SK-N-SH (cell line): ENCODE results near the gene SMIM1.

Experiments used
- EP300 ChIP-seq, 2 experiments: IDR thresholded peaks; 2 replicates each; pipeline versions ENCODE4 v1.4.0 to v1.6.1; 2012; ENCODE audit warnings: borderline replicate concordance in 1 of 2, low read depth in 1 of 2, low read length in 1 of 2
- EZH2phosphoT487 ChIP-seq: fragments of 200-600 bp; sonication (generic); IDR thresholded peaks from 2 replicates; pipeline ENCODE4 v1.6.1; 2017; ENCODE audit warnings: low read depth, mixed run types, mild to moderate bottlenecking, antibody characterized with exemption, moderate library complexity, borderline replicate concordance
- FOXM1 ChIP-seq: IDR thresholded peaks from 2 replicates; pipeline ENCODE4 v1.4.0; 2012; ENCODE audit warnings: low read depth, mild to moderate bottlenecking
- GABPA ChIP-seq: IDR thresholded peaks from 2 replicates; pipeline ENCODE4 v1.4.0; 2012; ENCODE audit warnings: low read depth, mild to moderate bottlenecking
- MAX ChIP-seq: IDR thresholded peaks from 2 replicates; pipeline ENCODE4 v1.4.0; 2012; ENCODE audit warnings: low read depth
- MXI1 ChIP-seq: IDR thresholded peaks from 2 replicates; pipeline ENCODE4 v1.6.1; 2012; ENCODE audit warnings: mild to moderate bottlenecking, low read depth, low read length, improper control_type of control experiment
- RAD21 ChIP-seq: IDR thresholded peaks from 2 replicates; pipeline ENCODE4 v1.6.1; 2012; ENCODE audit warnings: mild to moderate bottlenecking, low read length
- REST ChIP-seq: IDR thresholded peaks from 2 replicates; pipeline ENCODE4 v1.6.1; 2012; ENCODE audit warnings: mild to moderate bottlenecking, low read depth, low read length, moderate library complexity
- SMC3 ChIP-seq: IDR thresholded peaks from 2 replicates; pipeline ENCODE4 v1.6.1; 2012; ENCODE audit warnings: low read depth, low read length, improper control_type of control experiment
- TAF1 ChIP-seq: IDR thresholded peaks from 2 replicates; pipeline ENCODE4 v1.6.1; 2012; ENCODE audit warnings: low read depth, mild to moderate bottlenecking, low read length, moderate library complexity, borderline replicate concordance
- USF2 ChIP-seq: fragments of 150-350 bp; IDR thresholded peaks from 2 replicates; pipeline ENCODE4 v1.6.1; 2017; ENCODE audit warnings: antibody characterized with exemption, low read length, low read depth, borderline replicate concordance
- YY1 ChIP-seq: IDR thresholded peaks from 2 replicates; pipeline ENCODE4 v1.4.0; 2012; ENCODE audit warnings: low read depth, mild to moderate bottlenecking
- TF ChIP-seq, protein P1 (sequence below): fragments of 200-600 bp; sonication (generic); IDR thresholded peaks from 2 replicates; pipeline ENCODE4 v1.6.1; 2017; ENCODE audit warnings: antibody characterized with exemption, mild to moderate bottlenecking, moderate library complexity

DNA sequence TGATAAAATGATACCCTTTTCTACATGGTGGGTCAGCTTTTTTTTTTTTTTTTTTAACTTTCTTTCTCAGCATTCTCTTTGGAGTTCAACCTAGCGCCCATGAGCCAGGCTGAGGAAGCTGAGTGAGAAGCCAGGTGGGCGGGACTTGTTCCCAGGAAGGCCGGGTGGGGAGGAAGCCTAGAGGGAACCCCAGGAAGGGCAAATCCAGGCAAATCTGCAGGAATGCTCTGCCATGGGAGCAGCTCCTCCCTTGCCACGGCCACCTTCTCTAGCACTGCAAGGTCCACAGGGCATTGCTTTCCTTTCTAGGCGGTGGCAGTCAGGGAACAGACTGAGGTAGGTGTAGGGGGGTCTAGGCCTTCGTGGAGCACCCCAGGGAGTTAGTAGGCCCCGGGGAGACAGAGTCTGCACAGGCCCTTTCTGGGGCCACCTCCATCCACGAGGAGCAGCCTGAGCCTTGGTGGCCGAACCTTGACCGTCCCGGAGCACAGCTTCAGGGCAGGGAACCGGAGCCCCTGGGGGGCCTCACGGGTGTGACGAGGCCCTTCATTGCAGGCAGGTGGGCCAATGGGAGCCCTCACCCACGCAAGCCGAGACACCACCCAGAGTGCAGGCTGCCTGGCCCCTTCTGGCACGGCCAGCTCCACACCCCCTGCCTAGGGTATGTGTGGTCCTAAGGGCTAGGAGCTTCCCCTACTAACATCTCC, 38.5 kb upstream of the SMIM1 start:
- TF ChIP-seq USF2 (no peak), GABPA (no peak), MXI1 (no peak), RAD21 (no peak), SMC3 (no peak), EZH2phosphoT487 (no peak), MAX (no peak), TAF1 (no peak), FOXM1 (no peak), REST (no peak), YY1 (no peak), EP300 (IDR thresholded peaks at IDR 0.05; ENCODE audit: borderline replicate concordance in 1 of 2, low read depth in 1 of 2, low read length in 1 of 2) (no peak)
- TF ChIP-seq, protein P1, sequence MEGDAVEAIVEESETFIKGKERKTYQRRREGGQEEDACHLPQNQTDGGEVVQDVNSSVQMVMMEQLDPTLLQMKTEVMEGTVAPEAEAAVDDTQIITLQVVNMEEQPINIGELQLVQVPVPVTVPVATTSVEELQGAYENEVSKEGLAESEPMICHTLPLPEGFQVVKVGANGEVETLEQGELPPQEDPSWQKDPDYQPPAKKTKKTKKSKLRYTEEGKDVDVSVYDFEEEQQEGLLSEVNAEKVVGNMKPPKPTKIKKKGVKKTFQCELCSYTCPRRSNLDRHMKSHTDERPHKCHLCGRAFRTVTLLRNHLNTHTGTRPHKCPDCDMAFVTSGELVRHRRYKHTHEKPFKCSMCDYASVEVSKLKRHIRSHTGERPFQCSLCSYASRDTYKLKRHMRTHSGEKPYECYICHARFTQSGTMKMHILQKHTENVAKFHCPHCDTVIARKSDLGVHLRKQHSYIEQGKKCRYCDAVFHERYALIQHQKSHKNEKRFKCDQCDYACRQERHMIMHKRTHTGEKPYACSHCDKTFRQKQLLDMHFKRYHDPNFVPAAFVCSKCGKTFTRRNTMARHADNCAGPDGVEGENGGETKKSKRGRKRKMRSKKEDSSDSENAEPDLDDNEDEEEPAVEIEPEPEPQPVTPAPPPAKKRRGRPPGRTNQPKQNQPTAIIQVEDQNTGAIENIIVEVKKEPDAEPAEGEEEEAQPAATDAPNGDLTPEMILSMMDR: no peak
